B cell (primary cell): ENCODE measurements around the gene STX7.

Experiments
- EZH2 ChIP-seq: IDR thresholded peaks from 2 replicates; pipeline ENCODE4 v1.6.1; 2012; ENCODE audit warnings: borderline replicate concordance, low read depth, mild to moderate bottlenecking, moderate library complexity, low read length; ENCODE audit not compliant: insufficient read depth, poor library complexity, severe bottlenecking
- TF ChIP-seq, protein P1 (sequence below): fragments of 200-600 bp; IDR thresholded peaks from one replicate; pipeline ENCODE4 v1.8.0; 2022; ENCODE audit warnings: antibody characterized with exemption, mild to moderate bottlenecking

DNA sequence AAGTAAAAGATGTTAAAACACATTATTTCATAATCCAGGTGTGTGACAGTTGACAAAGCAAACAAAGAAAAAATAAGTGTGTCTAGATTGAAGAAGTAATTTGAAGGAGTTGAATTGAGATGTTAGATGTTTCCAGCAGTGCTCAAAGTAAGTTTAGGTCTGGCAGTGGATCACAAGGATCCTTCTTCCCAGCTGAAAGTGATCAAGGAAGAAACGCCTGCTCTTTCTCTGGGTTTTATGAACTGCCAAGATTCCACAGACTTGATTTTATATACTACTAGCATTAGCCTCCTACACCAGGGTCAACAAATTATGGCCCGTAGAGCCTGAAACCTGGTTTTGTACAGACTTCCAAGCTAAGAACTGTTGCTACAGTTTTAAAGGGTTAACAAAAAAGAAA lies 30.3 kb downstream of the STX7 start:
- TF ChIP-seq, protein P1, sequence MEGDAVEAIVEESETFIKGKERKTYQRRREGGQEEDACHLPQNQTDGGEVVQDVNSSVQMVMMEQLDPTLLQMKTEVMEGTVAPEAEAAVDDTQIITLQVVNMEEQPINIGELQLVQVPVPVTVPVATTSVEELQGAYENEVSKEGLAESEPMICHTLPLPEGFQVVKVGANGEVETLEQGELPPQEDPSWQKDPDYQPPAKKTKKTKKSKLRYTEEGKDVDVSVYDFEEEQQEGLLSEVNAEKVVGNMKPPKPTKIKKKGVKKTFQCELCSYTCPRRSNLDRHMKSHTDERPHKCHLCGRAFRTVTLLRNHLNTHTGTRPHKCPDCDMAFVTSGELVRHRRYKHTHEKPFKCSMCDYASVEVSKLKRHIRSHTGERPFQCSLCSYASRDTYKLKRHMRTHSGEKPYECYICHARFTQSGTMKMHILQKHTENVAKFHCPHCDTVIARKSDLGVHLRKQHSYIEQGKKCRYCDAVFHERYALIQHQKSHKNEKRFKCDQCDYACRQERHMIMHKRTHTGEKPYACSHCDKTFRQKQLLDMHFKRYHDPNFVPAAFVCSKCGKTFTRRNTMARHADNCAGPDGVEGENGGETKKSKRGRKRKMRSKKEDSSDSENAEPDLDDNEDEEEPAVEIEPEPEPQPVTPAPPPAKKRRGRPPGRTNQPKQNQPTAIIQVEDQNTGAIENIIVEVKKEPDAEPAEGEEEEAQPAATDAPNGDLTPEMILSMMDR: no peak
- TF ChIP-seq EZH2: no peak
